B cell (primary cell): Measurements from ENCODE around the gene ESR1.

Experiments used
- CTCF ChIP-seq: fragments of 200-600 bp; IDR thresholded peaks from one replicate; pipeline ENCODE4 v1.8.0; 2022; ENCODE audit warnings: antibody characterized with exemption, mild to moderate bottlenecking
- EZH2 ChIP-seq: IDR thresholded peaks from 2 replicates; pipeline ENCODE4 v1.6.1; 2012; ENCODE audit warnings: borderline replicate concordance, low read depth, mild to moderate bottlenecking, moderate library complexity, low read length; ENCODE audit not compliant: insufficient read depth, poor library complexity, severe bottlenecking

GRCh38 chr6:152071843-152072242, 264.4 kb downstream of the ESR1 start:
- TF ChIP-seq CTCF (no peak), EZH2 (no peak)
